HEK293 (cell line): ENCODE data around the gene FGFRL1.

Source experiments
- CTCF ChIA-PET: fragments of 350-600 bp; formaldehyde crosslinking; extraction: SDS; loops from one replicate; lab custom pipeline; 2021; ENCODE audit warnings: antibody characterized with exemption; lab: Yijun Ruan, JAX
- POLR2A ChIA-PET: fragments of 300-600 bp; formaldehyde crosslinking; extraction: SDS; loops from one replicate; lab custom pipeline; 2020; ENCODE audit warnings: antibody characterized with exemption, inconsistent platforms; lab: Yijun Ruan, JAX
- H3K27ac ChIP-seq: fragments of 200-500 bp; sonication (Bioruptor generic); 2 replicates; pipeline ENCODE4 v1.5.1; 2014; ENCODE audit warnings: low read depth, low read length, control low read depth, inconsistent platforms; ENCODE audit errors: extremely low read depth
- H3K36me3 ChIP-seq, 2 experiments: fragments of 200-500 bp in 1 of 2; sonication (Bioruptor generic) in 1 of 2; 1 replicate in 1 of 2; 2 replicates in 1 of 2; pipeline ENCODE4 v1.5.1; 2014 to 2017; ENCODE audit warnings: inconsistent platforms in 2 of 2, low read length in 2 of 2; ENCODE audit not compliant: control insufficient read depth in 2 of 2, insufficient read depth in 1 of 2
- H3K4me1 ChIP-seq: fragments of 200-500 bp; sonication (Bioruptor generic); 2 replicates; pipeline ENCODE4 v1.5.1; 2014; ENCODE audit warnings: mild to moderate bottlenecking, low read length, inconsistent platforms; ENCODE audit not compliant: control insufficient read depth, insufficient read depth
- H3K4me3 ChIP-seq: 2 replicates; pipeline ENCODE4 v1.5.1; 2011; ENCODE audit warnings: low read depth, mild to moderate bottlenecking, control low read depth, low read length, moderate library complexity
- H3K9me3 ChIP-seq: fragments of 200-500 bp; sonication (Bioruptor generic); 2 replicates; pipeline ENCODE4 v1.5.1; 2014; ENCODE audit warnings: low read depth, low read length, inconsistent platforms; ENCODE audit not compliant: control insufficient read depth, insufficient read depth
- KLF9 ChIP-seq: fragments of 450-650 bp; formaldehyde crosslinking; IDR thresholded peaks from 2 replicates; pipeline ENCODE4 v1.5.1; 2016; ENCODE audit warnings: missing biosample characterization, missing genetic modification characterization, low read depth
- SETDB1 ChIP-seq: IDR thresholded peaks from one replicate; pipeline ENCODE4 v1.6.1; 2017; ENCODE audit warnings: mild to moderate bottlenecking, low read length, moderate library complexity, mixed read lengths; ENCODE audit not compliant: insufficient read length
- SP3 ChIP-seq: fragments of 450-650 bp; formaldehyde crosslinking; IDR thresholded peaks from 2 replicates; pipeline ENCODE4 v1.5.1; 2016; ENCODE audit warnings: missing biosample characterization, missing genetic modification characterization
- ZBTB7A ChIP-seq: fragments of 450-650 bp; formaldehyde crosslinking; IDR thresholded peaks from 2 replicates; pipeline ENCODE4 v1.5.1; 2016; ENCODE audit warnings: low read depth, missing biosample characterization, missing genetic modification characterization
- ZIC2 ChIP-seq: fragments of 450-650 bp; formaldehyde crosslinking; IDR thresholded peaks from 2 replicates; pipeline ENCODE4 v1.5.1; 2016; ENCODE audit warnings: missing biosample characterization, missing genetic modification characterization
- ZNF221 ChIP-seq: fragments of 450-650 bp; formaldehyde crosslinking; IDR thresholded peaks from 2 replicates; pipeline ENCODE4 v1.5.1; 2017; ENCODE audit warnings: missing biosample characterization, missing genetic modification characterization, borderline replicate concordance
- ZNF510 ChIP-seq: fragments of 450-650 bp; formaldehyde crosslinking; IDR thresholded peaks from 2 replicates; pipeline ENCODE4 v1.5.1; 2018; ENCODE audit warnings: mild to moderate bottlenecking, missing genetic modification characterization, missing biosample characterization; ENCODE audit not compliant: insufficient replicate concordance
- ZNF626 ChIP-seq: fragments of 450-650 bp; sonication (Bioruptor Pico); formaldehyde crosslinking; IDR thresholded peaks from 2 replicates; pipeline ENCODE4 v1.5.1; 2018; ENCODE audit warnings: missing biosample characterization, missing genetic modification characterization, inconsistent platforms
- ZSCAN16 ChIP-seq: fragments of 450-650 bp; formaldehyde crosslinking; IDR thresholded peaks from 2 replicates; pipeline ENCODE4 v1.5.1; 2016; ENCODE audit warnings: missing biosample characterization, missing genetic modification characterization
- TF ChIP-seq, protein P1 (sequence below): fragments of 450-650 bp; formaldehyde crosslinking; IDR thresholded peaks from 2 replicates; pipeline ENCODE4 v1.5.1; 2017; ENCODE audit warnings: missing biosample characterization, missing genetic modification characterization
- TF ChIP-seq, protein P2 (sequence below): fragments of 450-650 bp; formaldehyde crosslinking; IDR thresholded peaks from 2 replicates; pipeline ENCODE4 v1.5.1; 2016; ENCODE audit warnings: missing biosample characterization, missing genetic modification characterization

The FGFRL1 gene

DNA sequence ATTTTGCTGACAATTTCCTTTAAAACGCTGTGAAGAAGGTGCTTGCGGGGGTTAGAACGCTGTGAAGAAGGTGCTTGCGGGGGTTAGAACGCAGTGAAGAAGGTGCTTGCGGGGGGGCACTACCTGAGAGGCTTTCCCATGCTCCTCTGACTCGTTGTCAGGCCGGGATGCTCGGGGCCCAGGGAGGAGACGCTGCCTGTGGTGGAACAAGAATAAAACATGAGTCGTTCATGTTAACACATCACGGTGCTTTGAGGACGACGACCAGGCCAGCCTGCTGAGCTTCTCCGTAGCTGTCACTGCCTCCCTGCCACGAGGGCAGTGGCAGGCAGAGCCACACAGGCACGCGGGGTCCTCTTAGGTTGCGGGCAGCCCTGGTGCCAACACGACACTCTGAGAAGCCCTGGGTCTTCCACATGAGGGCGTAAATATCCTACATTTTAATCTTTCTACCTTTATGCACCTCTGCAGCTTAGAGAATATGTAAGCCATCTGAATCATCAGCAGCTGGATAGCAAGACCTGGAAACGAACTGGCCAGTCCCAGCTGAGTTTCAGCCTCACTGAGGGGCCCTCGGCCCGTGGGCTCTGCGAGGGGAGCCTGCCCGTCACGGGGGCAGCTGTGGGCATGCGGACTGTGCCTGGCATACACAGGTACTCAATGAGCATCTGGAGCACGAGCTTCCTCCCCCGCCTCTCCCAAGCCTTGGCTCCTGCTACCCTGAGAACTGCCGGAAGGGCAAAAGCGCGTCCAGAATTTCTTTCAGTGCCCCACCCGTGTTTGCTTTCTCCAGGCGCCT lies 47.0 kb downstream of the FGFRL1 start:
- ChIA-PET CTCF (no interaction called here), POLR2A (no interaction called here)

DNA sequence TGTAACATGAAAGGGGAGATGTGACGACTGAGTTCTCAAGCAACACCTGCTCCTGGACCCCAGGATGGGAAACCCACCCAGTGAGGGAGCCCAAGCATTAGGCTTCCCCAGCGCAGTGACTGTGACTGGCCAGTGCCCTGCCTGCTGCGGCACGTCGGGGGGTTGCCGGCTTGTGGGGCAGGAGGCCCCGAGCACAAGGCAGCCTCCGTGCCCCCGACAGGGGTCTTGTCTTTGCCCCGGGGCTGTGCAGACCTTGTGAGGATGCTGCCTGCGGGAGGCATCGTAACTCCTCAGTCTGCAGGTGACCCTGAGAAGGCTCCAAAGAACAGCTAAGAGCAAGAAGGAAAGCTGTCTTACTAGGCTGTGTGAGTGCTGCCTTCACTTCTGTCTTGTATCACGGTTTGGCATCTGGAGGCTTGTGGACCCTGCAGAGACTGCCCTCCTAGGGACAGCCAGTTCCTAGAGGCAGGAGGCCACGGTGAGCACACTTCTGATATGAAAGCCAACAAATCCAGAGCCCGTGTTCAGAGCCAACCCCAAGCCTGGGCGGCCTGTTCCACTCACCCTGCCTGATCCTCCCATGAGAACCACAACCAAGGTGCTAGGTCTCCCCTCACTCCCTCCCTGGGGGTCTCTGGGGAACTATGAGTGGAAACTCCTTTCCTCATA lies 47.7 kb downstream of the FGFRL1 start:
- Histone ChIP-seq H3K9me3 (no peaks in the 10 kb centered on the region), H3K36me3 (no peaks in the 10 kb centered on the region), H3K27ac (no peak overlapping the region), H3K4me3 (no peak overlapping the region), H3K4me1 (no peaks in the 10 kb centered on the region)
- TF ChIP-seq, protein P1, sequence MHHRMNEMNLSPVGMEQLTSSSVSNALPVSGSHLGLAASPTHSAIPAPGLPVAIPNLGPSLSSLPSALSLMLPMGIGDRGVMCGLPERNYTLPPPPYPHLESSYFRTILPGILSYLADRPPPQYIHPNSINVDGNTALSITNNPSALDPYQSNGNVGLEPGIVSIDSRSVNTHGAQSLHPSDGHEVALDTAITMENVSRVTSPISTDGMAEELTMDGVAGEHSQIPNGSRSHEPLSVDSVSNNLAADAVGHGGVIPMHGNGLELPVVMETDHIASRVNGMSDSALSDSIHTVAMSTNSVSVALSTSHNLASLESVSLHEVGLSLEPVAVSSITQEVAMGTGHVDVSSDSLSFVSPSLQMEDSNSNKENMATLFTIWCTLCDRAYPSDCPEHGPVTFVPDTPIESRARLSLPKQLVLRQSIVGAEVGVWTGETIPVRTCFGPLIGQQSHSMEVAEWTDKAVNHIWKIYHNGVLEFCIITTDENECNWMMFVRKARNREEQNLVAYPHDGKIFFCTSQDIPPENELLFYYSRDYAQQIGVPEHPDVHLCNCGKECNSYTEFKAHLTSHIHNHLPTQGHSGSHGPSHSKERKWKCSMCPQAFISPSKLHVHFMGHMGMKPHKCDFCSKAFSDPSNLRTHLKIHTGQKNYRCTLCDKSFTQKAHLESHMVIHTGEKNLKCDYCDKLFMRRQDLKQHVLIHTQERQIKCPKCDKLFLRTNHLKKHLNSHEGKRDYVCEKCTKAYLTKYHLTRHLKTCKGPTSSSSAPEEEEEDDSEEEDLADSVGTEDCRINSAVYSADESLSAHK (tag by site-specific recombination), result no peak
- peak; percentile 48; the same call in 1 of the 2 replicates for TF ChIP-seq ZIC2
- ChIA-PET CTCF (no interaction called here), POLR2A (no interaction called here)

More for the DNA sequence above, 47.0 kb downstream of the FGFRL1 start:
- Histone ChIP-seq H3K36me3 (no peaks in the 10 kb centered on the region), H3K4me3 (no peak overlapping the region), H3K27ac (no peak overlapping the region), H3K4me1 (no peaks in the 10 kb centered on the region), H3K9me3 (no peaks in the 10 kb centered on the region)
- TF ChIP-seq ZBTB7A (no peak), ZIC2 (peak; percentile 55)

DNA sequence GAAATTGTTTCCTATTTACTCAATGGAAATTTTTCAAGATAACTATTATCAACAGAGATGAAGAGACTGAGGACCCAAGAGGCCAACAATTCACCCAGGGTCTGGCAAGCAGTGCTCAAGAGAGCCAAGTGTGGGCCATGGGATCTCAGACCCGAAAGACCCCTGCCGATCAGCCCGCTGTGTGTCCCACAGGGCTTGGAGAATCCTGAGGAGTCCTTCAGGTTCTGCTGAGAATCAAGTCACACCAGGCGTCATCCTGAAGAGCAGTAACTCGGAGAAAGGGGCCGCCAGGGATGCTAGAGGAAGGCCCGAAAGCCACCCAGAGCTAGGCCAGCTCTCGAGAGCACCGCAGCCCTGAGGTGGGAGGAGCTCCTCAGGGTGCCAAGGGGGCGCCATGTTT lies 48.7 kb downstream of the FGFRL1 start:
- Histone ChIP-seq H3K36me3 (no peaks in the 10 kb centered on the region), H3K9me3 (no peaks in the 10 kb centered on the region), H3K4me3 (no peak overlapping the region), H3K4me1 (no peaks in the 10 kb centered on the region), H3K27ac (no peak overlapping the region)
- ChIA-PET CTCF (no interaction called here), POLR2A (no interaction called here)
- TF ChIP-seq, protein P2, sequence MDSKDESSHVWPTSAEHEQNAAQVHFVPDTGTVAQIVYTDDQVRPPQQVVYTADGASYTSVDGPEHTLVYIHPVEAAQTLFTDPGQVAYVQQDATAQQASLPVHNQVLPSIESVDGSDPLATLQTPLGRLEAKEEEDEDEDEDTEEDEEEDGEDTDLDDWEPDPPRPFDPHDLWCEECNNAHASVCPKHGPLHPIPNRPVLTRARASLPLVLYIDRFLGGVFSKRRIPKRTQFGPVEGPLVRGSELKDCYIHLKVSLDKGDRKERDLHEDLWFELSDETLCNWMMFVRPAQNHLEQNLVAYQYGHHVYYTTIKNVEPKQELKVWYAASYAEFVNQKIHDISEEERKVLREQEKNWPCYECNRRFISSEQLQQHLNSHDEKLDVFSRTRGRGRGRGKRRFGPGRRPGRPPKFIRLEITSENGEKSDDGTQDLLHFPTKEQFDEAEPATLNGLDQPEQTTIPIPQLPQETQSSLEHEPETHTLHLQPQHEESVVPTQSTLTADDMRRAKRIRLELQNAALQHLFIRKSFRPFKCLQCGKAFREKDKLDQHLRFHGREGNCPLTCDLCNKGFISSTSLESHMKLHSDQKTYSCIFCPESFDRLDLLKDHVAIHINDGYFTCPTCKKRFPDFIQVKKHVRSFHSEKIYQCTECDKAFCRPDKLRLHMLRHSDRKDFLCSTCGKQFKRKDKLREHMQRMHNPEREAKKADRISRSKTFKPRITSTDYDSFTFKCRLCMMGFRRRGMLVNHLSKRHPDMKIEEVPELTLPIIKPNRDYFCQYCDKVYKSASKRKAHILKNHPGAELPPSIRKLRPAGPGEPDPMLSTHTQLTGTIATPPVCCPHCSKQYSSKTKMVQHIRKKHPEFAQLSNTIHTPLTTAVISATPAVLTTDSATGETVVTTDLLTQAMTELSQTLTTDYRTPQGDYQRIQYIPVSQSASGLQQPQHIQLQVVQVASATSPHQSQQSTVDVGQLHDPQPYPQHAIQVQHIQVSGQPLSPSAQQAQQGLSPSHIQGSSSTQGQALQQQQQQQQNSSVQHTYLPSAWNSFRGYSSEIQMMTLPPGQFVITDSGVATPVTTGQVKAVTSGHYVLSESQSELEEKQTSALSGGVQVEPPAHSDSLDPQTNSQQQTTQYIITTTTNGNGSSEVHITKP (tag by site-specific recombination), result no peak
- no peak for TF ChIP-seq ZNF510 (tag by site-specific recombination)
- no peak for TF ChIP-seq SP3 (tag by site-specific recombination)
- no peak for TF ChIP-seq ZNF221 (tag by site-specific recombination)
- TF ChIP-seq ZSCAN16 (tag by site-specific recombination), result no peak
- no peak for TF ChIP-seq SETDB1
- TF ChIP-seq ZNF626, result no peak
- TF ChIP-seq KLF9 (tag by site-specific recombination), result no peak
